Measurements from ENCODE around the gene COG5.

DNA sequence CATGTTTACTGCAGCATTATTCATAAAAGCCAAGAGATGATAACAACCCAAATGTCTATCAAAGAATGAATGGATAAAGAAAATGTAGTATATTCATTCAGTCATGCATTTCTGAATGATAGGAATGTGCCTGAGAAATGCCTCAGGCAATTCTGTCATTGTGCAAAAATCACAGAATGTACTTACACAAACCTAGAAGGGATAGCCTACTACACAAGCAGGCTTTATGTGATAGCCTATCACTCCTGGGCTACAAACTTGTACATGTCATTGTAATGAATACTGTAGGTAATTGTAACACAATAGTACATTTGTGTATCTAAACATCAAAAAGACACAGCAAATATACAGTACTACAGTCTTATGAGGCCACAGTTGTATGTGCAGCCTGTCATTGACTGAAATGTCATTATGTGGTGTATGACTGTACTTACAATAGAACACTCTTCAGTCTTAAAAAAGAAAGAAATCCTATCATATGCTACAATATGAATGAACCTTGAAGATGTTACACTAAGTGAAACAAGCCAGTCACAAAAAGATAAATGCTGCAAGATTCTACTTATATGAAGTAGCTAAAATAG lies 235.6 kb downstream of the COG5 start:
- TF ChIP-seq, protein P1, sequence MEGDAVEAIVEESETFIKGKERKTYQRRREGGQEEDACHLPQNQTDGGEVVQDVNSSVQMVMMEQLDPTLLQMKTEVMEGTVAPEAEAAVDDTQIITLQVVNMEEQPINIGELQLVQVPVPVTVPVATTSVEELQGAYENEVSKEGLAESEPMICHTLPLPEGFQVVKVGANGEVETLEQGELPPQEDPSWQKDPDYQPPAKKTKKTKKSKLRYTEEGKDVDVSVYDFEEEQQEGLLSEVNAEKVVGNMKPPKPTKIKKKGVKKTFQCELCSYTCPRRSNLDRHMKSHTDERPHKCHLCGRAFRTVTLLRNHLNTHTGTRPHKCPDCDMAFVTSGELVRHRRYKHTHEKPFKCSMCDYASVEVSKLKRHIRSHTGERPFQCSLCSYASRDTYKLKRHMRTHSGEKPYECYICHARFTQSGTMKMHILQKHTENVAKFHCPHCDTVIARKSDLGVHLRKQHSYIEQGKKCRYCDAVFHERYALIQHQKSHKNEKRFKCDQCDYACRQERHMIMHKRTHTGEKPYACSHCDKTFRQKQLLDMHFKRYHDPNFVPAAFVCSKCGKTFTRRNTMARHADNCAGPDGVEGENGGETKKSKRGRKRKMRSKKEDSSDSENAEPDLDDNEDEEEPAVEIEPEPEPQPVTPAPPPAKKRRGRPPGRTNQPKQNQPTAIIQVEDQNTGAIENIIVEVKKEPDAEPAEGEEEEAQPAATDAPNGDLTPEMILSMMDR (IDR thresholded peaks at IDR 0.05) = no peak
- no peak for TF ChIP-seq POLR2A (IDR thresholded peaks at IDR 0.05)
